NCI-H1092 treated with DMSO at 0.1 percent for 48 hours (cell line): ENCODE data around the gene STAU1.
"Not testable (repeated sequence)": the region's sequence is repeated elsewhere in the genome, so short reads cannot be mapped to it uniquely, and the experiment has no call there.

Source experiments
- DNase-seq: peaks from one replicate; lab custom pipeline; 2025; lab: John Stamatoyannopoulos, UW

STAU1 gene

GRCh38 chr20:49187851-49188641 is at the start of gene STAU1:
TSS of gene STAU1 (minus strand) at chr20:49188334. CDS start at chr20:49166201, 22,133 bp downstream.
- peak; percentile 93 for DNase-seq

GRCh38 chr20:49237531-49237930 is 49.4 kb upstream of the STAU1 start:
- DNase-seq = no peak

GRCh38 chr20:49236301-49236700 is 48.2 kb upstream of the STAU1 start:
- DNase-seq = no peak

- DNase-seq = no peak
Observed at GRCh38 chr20:49234831-49235230, 46.7 kb upstream of the STAU1 start.

- DNase-seq = no peak
Observed at GRCh38 chr20:49233226-49233625, 45.1 kb upstream of the STAU1 start.

- no peak for DNase-seq
Observed at GRCh38 chr20:49231471-49231870, 43.3 kb upstream of the STAU1 start.

- no peak for DNase-seq
Observed at GRCh38 chr20:49230561-49231133, 42.5 kb upstream of the STAU1 start.

- DNase-seq = peak; percentile 14
Observed at GRCh38 chr20:49230021-49230420, 41.9 kb upstream of the STAU1 start.

- no peak for DNase-seq
Observed at GRCh38 chr20:49229381-49229780, 41.2 kb upstream of the STAU1 start.

- peak; percentile 38 for DNase-seq
Observed at GRCh38 chr20:49228676-49229075, 40.5 kb upstream of the STAU1 start.

- no peak for DNase-seq
Observed at GRCh38 chr20:49225896-49226295, 37.8 kb upstream of the STAU1 start.

GRCh38 chr20:49219924-49220831 is 32.0 kb upstream of the STAU1 start:
- DNase-seq = no peak

GRCh38 chr20:49219091-49219923 is 31.2 kb upstream of the STAU1 start, which contains the start of gene DDX27:
TSS of gene DDX27 (plus strand) at chr20:49219416. CDS start at chr20:49219449, 33 bp downstream.
- peak; percentile 98 for DNase-seq

GRCh38 chr20:49218739-49219090 is 30.6 kb upstream of the STAU1 start:
- DNase-seq = not testable (repeated sequence)

GRCh38 chr20:49216991-49217578 is 29.0 kb upstream of the STAU1 start:
- DNase-seq = peak; percentile 79

- no peak for DNase-seq
Observed at GRCh38 chr20:49215232-49215631, 27.1 kb upstream of the STAU1 start.

- no peak for DNase-seq
Observed at GRCh38 chr20:49214571-49214970, 26.4 kb upstream of the STAU1 start.

- DNase-seq = no peak
Observed at GRCh38 chr20:49210757-49211110, 22.6 kb upstream of the STAU1 start.

- no peak for DNase-seq
Observed at GRCh38 chr20:49210101-49210756, 22.1 kb upstream of the STAU1 start.

- DNase-seq = no peak
Observed at GRCh38 chr20:49207076-49207475, 18.9 kb upstream of the STAU1 start.

- DNase-seq = no peak
Observed at GRCh38 chr20:49203746-49204145, 15.6 kb upstream of the STAU1 start.
